ENCODE measurements around the gene CD3E.
A peak's percentile ranks its signal among the peaks of the same experiment; 100 is the strongest.

CD3E gene

DNA sequence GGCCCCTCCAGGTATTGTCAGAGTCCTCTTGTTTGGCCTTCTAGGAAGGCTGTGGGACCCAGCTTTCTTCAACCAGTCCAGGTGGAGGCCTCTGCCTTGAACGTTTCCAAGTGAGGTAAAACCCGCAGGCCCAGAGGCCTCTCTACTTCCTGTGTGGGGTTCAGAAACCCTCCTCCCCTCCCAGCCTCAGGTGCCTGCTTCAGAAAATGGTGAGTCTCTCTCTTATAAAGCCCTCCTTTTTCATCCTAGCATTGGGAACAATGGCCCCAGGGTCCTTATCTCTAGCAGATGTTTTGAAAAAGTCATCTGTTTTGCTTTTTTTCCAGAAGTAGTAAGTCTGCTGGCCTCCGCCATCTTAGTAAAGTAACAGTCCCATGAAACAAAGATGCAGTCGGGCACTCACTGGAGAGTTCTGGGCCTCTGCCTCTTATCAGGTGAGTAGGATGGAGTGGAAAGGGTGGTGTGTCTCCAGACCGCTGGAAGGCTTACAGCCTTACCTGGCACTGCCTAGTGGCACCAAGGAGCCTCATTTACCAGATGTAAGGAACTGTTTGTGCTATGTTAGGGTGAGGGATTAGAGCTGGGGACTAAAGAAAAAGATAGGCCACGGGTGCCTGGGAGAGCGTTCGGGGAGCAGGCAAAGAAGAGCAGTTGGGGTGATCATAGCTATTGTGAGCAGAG is at the start of gene CD3E:
TSS of gene CD3E (plus strand) at position 163 of the 681 bp plus-strand sequence. CDS start at position 386, 223 bp downstream.
- TF ChIP-seq, protein P1, sequence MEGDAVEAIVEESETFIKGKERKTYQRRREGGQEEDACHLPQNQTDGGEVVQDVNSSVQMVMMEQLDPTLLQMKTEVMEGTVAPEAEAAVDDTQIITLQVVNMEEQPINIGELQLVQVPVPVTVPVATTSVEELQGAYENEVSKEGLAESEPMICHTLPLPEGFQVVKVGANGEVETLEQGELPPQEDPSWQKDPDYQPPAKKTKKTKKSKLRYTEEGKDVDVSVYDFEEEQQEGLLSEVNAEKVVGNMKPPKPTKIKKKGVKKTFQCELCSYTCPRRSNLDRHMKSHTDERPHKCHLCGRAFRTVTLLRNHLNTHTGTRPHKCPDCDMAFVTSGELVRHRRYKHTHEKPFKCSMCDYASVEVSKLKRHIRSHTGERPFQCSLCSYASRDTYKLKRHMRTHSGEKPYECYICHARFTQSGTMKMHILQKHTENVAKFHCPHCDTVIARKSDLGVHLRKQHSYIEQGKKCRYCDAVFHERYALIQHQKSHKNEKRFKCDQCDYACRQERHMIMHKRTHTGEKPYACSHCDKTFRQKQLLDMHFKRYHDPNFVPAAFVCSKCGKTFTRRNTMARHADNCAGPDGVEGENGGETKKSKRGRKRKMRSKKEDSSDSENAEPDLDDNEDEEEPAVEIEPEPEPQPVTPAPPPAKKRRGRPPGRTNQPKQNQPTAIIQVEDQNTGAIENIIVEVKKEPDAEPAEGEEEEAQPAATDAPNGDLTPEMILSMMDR (IDR thresholded peaks at IDR 0.05; ENCODE audit: low read depth, low read length, missing control alignments) = no peak
- no peak within 1 kb of the TSS for H3K4me3 ChIP-seq (replicated peaks; ENCODE audit: low read depth, low read length)
- no peak for DNase-seq (ENCODE audit: extremely low read depth, low read depth)

DNA sequence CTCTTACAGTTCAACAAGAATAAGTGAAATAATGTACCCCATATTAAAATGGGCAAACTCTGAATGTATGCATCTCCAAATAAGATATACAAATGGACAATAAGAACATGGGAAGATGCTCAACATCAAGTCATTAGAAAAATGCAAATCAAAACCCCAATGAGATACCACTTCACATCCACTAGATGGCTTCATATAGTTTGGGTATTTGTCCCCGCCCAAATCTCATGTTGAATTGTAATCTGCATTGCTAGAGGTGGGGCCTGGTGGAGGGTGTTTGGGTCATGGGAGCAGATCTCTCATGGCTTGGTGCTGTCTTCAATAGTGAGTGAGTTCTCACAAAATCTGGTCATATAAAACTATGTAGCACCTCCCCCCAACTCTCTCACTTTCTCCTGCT is 46.1 kb upstream of the CD3E start:
- DNase-seq (ENCODE audit: extremely low read depth, low read depth) = no peak
- H3K4me3 ChIP-seq (replicated peaks; ENCODE audit: low read depth, low read length) = no peak overlapping the region
- TF ChIP-seq, protein P1 (IDR thresholded peaks at IDR 0.05; ENCODE audit: low read depth, low read length, missing control alignments) = peak; percentile 13

GRCh38 chr11:118259138-118259537 is 45.4 kb upstream of the CD3E start:
- no peak overlapping the region for H3K4me3 ChIP-seq (replicated peaks; ENCODE audit: low read depth, low read length)
- TF ChIP-seq, protein P1 (IDR thresholded peaks at IDR 0.05; ENCODE audit: low read depth, low read length, missing control alignments) = no peak
- no peak for DNase-seq (ENCODE audit: extremely low read depth, low read depth)

- TF ChIP-seq, protein P1 (IDR thresholded peaks at IDR 0.05; ENCODE audit: low read depth, low read length, missing control alignments) = no peak
- no peak overlapping the region for H3K4me3 ChIP-seq (replicated peaks; ENCODE audit: low read depth, low read length)
- DNase-seq (ENCODE audit: extremely low read depth, low read depth) = no peak
Measured at GRCh38 chr11:118260353-118260752, 44.2 kb upstream of the CD3E start.

DNA sequence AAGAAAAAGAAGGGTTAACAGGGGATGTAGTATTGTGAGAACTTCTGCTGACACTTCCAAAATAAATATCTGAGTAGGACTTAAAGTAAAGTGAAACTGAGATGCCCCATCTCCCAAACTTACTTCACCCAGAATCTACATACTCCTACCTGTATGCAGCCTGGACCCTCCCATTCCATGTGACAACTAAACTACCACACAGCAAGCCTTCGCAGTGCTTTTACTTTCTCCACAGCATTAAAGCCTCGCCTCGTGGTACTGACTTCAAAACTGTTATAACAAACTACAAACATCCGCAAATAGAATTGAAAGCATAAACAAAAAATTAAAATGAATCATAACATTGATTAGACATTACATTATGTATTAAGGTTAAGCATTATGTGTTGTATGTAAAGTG is 41.4 kb upstream of the CD3E start:
- no peak overlapping the region for H3K4me3 ChIP-seq (replicated peaks; ENCODE audit: low read depth, low read length)
- DNase-seq (ENCODE audit: extremely low read depth, low read depth) = no peak
- TF ChIP-seq, protein P1 (IDR thresholded peaks at IDR 0.05; ENCODE audit: low read depth, low read length, missing control alignments) = no peak

GRCh38 chr11:118263695-118264568 is 40.6 kb upstream of the CD3E start, which contains the start of gene MPZL2:
MPZL2 (minus strand) TSS chr11:118264297; CDS start chr11:118264153, 144 bp downstream.
- H3K4me3 ChIP-seq (replicated peaks; ENCODE audit: low read depth, low read length) = no peak within 1 kb of the TSS
- TF ChIP-seq, protein P1 (IDR thresholded peaks at IDR 0.05; ENCODE audit: low read depth, low read length, missing control alignments) = no peak
- no peak for DNase-seq (ENCODE audit: extremely low read depth, low read depth)
